HFFc6 (cell line): ENCODE results near the gene RBM19. TPM values are rescaled to one million over a fixed set of nuclear protein-coding genes. Genes with fewer than 3 reads are reported as not detected.

ENCODE experiments used
- DNase-seq: peaks from one replicate; pipeline ENCODE4 v3.0.0-alpha.2; 2018
- H3K27ac Mint-ChIP-seq: 2 replicates; pipeline ENCODE4 v1.8.0; 2020; ENCODE audit warnings: mild to moderate bottlenecking, mixed read lengths
- H3K27me3 Mint-ChIP-seq: 2 replicates; pipeline ENCODE4 v1.8.0; 2021; ENCODE audit warnings: mild to moderate bottlenecking, moderate library complexity, mixed read lengths; ENCODE audit not compliant: insufficient read depth
- H3K36me3 Mint-ChIP-seq: 2 replicates; pipeline ENCODE4 v1.8.0; 2021; ENCODE audit warnings: low read depth, mixed read lengths
- H3K4me1 Mint-ChIP-seq: 2 replicates; pipeline ENCODE4 v1.8.0; 2020; ENCODE audit warnings: low read depth, mixed read lengths
- H3K4me3 Mint-ChIP-seq: 2 replicates; pipeline ENCODE4 v1.8.0; 2020; ENCODE audit warnings: mild to moderate bottlenecking, moderate library complexity, mixed read lengths
- H3K9me3 Mint-ChIP-seq: 2 replicates; pipeline ENCODE4 v1.8.0; 2020; ENCODE audit warnings: mild to moderate bottlenecking, mixed read lengths
- CTCF ChIP-seq: fragments of 200-600 bp; sonication (generic); IDR thresholded peaks from 2 replicates; pipeline ENCODE4 v1.5.0; 2021; ENCODE audit warnings: antibody characterized with exemption, mild to moderate bottlenecking
- total RNA-seq, 6 experiments: library from RNA; stranded (reverse); fragmentation: NEBNext Ultra II Directional; extraction: Animal tissue kit (Norgen Biotek cat#: 25700); gene quantifications; 2 replicates in 1 of 6; 3 replicates in 5 of 6; pipeline ENCODE4 v1.2.3, GENCODE V29; 2021

RBM19 gene
- total RNA-seq, 6 experiments from 2014 or later, result 27.8 to 34.8 (median 29.8) TPM

- Mint-ChIP-seq H3K27ac (no peak overlapping the region), H3K27me3 (no peaks in the 10 kb centered on the region; the same call in 1 of the 2 replicates), H3K36me3 (peaks cover 32% of the 10 kb centered on the region), H3K4me3 (no peak overlapping the region), H3K9me3 (no peaks in the 10 kb centered on the region), H3K4me1 (peaks cover 7% of the 10 kb centered on the region; the same call in 1 of the 2 replicates)
- no peak for DNase-seq
- TF ChIP-seq CTCF, result no peak
Measured at GRCh38 chr12:113942209-113942608, 23.9 kb downstream of the RBM19 start.

- H3K27ac Mint-ChIP-seq, result no peak overlapping the region
- TF ChIP-seq CTCF, result no peak
- H3K27me3 Mint-ChIP-seq, result no peaks in the 10 kb centered on the region
- H3K4me1 Mint-ChIP-seq, result peaks cover 7% of the 10 kb centered on the region; the same call in 1 of the 2 replicates
- H3K9me3 Mint-ChIP-seq, result no peaks in the 10 kb centered on the region
- H3K4me3 Mint-ChIP-seq, result no peak overlapping the region
- DNase-seq, result no peak
- H3K36me3 Mint-ChIP-seq, result peaks cover 32% of the 10 kb centered on the region
Measured at GRCh38 chr12:113941208-113941486, 25.0 kb downstream of the RBM19 start.

- Mint-ChIP-seq H3K4me1 (peaks cover 7% of the 10 kb centered on the region; the same call in 1 of the 2 replicates), H3K36me3 (peaks cover 32% of the 10 kb centered on the region), H3K9me3 (no peaks in the 10 kb centered on the region), H3K4me3 (no peak overlapping the region), H3K27ac (no peak overlapping the region), H3K27me3 (no peaks in the 10 kb centered on the region)
- TF ChIP-seq CTCF, result no peak
- no peak for DNase-seq
Measured at GRCh38 chr12:113940357-113941207, 25.5 kb downstream of the RBM19 start.

- DNase-seq, result no peak
- H3K4me3 Mint-ChIP-seq, result no peak overlapping the region
- peaks cover 7% of the 10 kb centered on the region; the same call in 1 of the 2 replicates for H3K4me1 Mint-ChIP-seq
- no peaks in the 10 kb centered on the region; the same call in 1 of the 2 replicates for H3K27me3 Mint-ChIP-seq
- H3K9me3 Mint-ChIP-seq, result no peaks in the 10 kb centered on the region
- H3K36me3 Mint-ChIP-seq, result peaks cover 32% of the 10 kb centered on the region
- no peak overlapping the region for H3K27ac Mint-ChIP-seq
- TF ChIP-seq CTCF, result no peak
Measured at GRCh38 chr12:113939867-113940266, 26.3 kb downstream of the RBM19 start.

GRCh38 chr12:113938471-113938870 is 27.7 kb downstream of the RBM19 start:
- Mint-ChIP-seq H3K27me3 (no peaks in the 10 kb centered on the region; the same call in 1 of the 2 replicates), H3K9me3 (no peaks in the 10 kb centered on the region), H3K4me1 (peaks cover 7% of the 10 kb centered on the region; the same call in 1 of the 2 replicates), H3K4me3 (no peak overlapping the region), H3K36me3 (peaks cover 32% of the 10 kb centered on the region), H3K27ac (no peak overlapping the region)
- no peak for TF ChIP-seq CTCF
- no peak for DNase-seq
